ENCODE data around the gene CKAP4.
"Not testable (repeated sequence)": the region's sequence is repeated elsewhere in the genome, so short reads cannot be mapped to it uniquely, and the experiment has no call there.

Gene CKAP4, protein sequence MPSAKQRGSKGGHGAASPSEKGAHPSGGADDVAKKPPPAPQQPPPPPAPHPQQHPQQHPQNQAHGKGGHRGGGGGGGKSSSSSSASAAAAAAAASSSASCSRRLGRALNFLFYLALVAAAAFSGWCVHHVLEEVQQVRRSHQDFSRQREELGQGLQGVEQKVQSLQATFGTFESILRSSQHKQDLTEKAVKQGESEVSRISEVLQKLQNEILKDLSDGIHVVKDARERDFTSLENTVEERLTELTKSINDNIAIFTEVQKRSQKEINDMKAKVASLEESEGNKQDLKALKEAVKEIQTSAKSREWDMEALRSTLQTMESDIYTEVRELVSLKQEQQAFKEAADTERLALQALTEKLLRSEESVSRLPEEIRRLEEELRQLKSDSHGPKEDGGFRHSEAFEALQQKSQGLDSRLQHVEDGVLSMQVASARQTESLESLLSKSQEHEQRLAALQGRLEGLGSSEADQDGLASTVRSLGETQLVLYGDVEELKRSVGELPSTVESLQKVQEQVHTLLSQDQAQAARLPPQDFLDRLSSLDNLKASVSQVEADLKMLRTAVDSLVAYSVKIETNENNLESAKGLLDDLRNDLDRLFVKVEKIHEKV

DNA sequence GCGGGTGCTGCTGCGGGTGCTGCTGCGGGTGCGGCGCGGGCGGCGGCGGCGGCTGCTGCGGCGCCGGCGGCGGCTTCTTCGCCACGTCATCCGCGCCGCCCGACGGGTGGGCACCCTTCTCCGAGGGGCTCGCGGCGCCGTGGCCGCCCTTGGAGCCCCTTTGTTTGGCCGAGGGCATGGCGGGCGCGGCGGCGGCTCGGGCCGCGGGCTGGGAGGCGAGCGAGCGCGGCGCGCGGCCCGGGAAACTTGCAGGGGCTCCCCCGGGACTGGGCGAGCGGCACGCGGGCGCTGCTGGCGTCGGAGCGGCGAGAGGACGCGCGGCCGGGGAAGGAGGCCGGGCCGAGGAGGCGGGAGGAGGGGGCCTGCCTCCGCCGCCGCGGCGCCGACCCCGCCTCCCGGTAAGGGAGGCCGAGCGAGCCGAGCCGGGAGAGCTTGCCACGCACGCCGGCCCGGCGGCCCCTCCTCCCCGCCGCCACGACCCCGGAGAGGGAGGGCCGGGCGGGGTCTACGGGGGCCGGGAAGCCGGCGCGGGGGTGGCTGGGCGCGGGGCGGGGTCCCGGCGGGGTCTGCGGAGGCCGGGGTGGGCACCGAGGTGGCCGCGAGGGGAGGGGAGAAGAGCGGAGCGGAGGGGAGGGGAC is at the start of gene CKAP4:
TSS of gene CKAP4 (minus strand) at position 347 of the 638 bp plus-strand sequence. CDS start at position 178, 169 bp downstream.
- peak; percentile 39 for DNase-seq (ENCODE audit: low read depth)

DNA sequence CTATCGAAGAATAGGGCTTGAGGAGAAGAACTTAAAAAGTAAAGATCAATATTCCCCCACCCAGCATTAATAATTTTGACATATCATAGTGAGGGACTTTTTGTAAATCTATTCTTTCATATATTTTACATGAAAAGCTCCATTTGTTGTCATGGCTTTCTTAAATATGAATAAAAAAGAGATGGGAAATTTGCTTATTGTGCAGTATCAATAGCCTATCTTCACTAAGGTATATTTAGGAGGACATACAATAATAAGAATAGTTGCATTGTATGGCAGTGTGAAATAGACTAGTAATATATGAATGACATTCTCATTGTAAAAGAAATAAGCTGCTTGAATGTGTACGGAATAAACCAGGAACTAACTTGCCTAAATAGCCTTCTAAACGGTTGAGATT is 49.3 kb upstream of the CKAP4 start:
- DNase-seq (ENCODE audit: low read depth): no peak

DNA sequence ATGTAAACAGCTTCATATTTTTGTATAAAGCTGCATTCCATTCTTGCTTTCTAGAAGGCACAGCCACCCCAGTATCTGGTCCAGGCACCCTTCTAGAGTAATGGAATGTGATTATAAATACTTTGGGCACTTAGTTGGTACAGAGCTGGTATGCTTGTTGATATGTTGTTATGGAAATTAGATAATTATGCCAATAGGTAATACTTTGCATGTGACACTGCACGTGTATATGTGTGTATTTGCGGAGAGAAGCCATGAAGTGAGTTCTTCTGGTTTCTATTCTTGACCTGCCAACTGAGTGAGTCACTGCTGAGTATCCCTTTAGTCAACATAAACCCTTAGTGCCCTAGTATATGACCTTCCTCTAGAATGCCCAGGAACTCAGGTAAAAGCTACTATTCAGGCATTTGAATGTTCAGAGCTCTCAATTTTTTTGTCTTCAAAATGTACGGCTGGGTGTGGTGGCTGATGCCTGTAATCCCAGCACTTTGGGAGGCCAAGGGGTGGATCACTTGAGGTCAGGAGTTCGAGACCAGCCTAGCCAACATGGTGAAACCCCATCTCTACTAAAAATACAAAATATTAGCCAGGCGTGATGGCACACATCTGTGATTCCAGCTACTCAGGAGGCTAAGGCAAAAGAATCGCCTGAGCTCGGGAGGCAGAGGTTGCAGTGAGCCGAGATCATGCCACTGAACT is 48.5 kb upstream of the CKAP4 start:
- no peak for DNase-seq (ENCODE audit: low read depth)

DNA sequence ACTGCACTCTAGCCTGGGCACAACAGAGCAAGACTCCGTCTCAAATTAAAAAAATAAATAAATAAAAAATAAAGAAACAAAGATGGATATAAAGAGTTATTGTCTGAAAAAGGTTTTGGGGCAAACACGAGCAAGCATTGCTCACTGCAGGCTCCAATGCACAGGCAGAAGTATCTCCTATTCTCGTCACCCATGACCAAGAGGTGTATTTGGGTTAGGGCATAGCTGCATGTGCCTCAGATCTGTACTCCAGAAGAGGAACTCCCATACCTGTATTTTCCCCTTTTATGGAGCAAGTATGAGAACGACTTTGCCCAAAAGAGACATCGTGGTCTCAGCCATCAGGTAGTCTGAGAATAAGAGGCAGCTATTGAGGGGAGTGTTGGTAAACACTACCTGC is 44.5 kb upstream of the CKAP4 start:
- DNase-seq (ENCODE audit: low read depth): no peak

DNA sequence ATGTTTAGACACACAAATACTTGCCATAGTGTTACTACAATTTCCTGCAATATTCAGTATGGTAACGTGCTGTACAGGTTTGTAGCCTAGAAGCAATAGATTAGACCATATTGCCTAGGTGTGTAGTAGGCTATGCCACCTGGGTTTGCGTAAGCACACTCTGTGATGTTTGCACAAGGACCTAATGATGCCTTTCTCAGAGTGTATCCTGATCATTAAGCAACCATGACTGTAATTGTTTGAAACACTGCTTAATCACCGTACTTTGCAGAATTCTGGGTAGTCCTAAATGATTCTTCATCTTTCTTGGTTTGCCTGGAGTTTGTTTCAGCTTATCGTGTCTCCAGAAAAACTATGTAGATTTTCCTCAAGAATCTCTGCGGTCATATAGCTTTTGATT is 43.5 kb upstream of the CKAP4 start:
- DNase-seq (ENCODE audit: low read depth): no peak

DNA sequence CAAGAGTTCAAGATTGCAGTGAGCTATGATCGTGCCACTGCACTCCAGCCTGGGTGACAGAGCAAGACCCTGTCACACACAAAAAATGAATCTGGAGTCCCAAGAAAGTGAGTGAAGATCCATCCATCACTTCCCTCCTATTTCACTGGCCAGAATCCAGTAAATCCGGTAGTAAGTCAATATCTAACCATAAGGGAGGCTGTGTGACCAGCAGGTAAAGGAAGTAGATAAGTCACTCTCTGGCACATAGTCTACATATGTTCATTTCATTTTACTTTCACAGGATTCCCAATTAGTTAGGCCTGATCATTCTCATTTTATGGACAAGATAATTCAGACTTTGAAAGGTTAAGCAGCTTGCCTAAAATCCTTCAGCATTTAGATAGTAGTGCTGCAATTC is 42.8 kb upstream of the CKAP4 start:
- DNase-seq (ENCODE audit: low read depth): no peak

DNA sequence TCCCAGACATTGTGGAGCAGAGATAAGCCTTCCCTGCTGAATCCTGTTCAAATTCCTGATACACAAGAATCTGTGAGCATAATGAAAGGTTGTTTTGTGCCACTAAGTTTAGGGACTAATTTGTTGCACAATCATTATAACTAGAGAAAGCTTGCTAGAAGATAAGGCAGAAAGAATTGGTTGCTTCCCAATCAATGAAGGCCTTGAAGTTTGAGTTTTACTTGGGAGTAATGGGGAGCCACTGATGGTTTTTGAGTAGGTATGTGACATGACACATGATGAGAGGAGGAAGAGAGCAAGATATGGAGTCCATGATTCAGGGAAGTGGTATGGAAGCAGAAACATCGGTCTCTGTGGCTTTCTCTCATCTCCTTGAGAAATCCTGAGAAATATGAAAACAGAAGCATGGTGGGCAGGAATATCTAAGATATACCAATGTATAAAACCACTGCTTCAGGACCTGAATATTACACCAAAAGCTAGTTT is 41.4 kb upstream of the CKAP4 start:
- DNase-seq (ENCODE audit: low read depth): no peak

DNA sequence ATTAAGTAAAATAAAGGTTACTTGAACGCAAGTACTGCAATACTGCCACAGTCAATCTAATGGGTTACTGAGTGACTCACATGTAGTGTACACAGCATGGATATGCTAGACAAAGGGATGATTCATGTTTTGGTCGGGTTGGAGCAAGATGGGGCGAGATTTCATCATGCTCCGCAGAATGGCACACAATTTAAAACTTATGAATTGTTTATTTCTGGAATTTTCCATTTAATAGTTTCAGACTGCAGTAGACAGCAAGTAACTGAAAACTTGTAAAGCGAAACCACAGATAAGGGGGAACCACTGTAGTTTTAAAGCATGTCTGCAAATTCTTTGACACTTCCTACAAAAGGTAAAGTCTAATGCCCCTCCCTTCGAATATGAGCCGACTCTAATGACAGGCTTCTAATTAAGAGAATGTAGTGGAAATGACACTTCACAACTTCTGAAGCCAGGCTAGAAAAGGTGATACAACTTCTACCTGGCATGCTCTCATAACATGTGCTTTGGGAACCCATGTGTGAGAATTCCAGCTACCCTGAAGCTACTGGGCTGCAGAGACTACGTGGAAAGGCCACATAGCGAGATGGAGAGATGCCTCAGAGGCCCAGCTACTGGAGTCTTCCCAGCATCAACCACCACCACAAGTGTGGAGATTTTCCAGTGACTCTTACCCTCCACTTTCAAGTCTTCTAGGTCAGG is 40.8 kb upstream of the CKAP4 start:
- DNase-seq (ENCODE audit: low read depth): no peak

DNA sequence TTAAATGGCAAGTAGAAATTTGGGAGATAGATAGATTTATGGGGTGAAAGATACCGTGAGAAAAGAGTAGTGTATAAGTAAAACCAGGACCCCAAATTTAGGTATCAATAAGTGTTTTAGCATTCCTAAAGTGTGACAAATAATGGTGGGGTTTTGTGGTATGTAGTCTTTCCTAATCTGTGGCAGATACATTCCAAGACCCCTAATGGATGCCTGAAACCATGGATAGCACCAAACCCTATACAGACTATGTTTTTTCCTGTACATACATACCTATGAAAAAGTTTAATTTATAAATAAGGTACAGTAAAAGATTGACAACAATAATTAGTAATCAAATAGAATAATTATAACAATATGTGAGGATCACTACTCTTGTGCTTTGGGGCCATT is 40.3 kb upstream of the CKAP4 start:
- DNase-seq (ENCODE audit: low read depth): no peak

DNA sequence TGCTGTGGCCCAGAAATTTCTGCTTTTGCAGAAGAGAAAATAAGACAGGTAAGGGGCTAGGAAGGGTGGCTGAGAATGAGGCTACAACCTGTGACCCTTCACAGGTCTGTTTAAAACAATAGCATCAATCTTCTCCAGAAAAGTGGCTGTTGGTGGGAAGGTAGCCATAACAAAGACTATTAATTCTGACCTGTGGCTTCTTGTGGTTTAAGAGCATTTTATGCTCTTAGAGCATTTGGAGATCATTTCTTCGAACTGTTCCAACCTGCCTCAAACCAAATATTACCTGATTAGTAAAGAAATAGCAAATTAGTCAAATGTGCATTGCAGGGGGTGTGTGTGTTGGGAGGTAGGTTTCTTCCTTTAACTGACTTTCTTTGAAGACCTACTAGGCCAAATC is 39.5 kb upstream of the CKAP4 start:
- no peak for DNase-seq (ENCODE audit: low read depth)

DNA sequence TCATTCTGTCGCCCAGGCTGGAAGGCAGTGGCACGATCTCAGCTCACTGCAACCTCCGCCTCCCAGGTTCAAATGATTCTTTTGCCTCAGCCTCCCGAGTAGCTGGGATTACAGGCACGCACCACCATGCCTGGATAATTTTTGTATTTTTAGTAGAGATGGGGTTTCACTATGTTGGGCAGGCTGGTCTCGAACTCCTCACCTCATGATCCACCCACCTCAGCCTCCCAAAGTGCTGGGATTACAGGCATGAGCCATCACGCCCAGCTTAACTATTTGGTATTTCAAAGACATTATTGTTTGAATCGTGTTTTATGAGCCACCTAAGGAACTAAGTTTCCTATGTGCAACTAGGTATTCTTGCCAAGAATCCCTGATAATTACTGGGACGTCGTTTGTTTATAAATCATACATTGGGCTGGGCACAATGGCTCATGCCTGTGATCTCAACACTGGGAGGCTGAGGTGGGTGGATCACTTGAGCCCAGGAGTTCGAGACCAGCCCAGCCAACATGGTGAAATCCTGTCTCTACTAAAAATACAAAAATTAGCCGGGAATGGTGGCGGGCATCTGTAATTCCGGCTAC is 38.8 kb upstream of the CKAP4 start:
- not testable (repeated sequence) for DNase-seq (ENCODE audit: low read depth)

DNA sequence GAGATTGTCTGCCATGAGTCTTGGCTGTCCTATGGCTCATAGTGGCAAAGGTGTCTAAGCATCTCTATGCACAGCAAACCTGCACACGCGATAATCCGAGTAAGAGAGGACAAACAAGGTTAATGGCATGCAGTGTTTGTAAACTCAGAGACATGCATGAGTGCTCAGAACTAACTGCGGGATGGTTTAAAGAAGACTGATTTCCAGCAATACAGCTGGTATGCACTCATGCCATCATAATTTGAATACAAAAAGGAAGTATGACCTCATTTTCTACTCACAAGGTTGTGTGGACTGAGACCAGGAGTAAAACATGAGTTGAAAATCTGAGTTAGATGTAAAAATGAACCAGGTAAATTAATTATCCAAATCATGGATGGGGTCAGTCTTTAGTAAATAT is 38.2 kb upstream of the CKAP4 start:
- DNase-seq (ENCODE audit: low read depth): no peak

DNA sequence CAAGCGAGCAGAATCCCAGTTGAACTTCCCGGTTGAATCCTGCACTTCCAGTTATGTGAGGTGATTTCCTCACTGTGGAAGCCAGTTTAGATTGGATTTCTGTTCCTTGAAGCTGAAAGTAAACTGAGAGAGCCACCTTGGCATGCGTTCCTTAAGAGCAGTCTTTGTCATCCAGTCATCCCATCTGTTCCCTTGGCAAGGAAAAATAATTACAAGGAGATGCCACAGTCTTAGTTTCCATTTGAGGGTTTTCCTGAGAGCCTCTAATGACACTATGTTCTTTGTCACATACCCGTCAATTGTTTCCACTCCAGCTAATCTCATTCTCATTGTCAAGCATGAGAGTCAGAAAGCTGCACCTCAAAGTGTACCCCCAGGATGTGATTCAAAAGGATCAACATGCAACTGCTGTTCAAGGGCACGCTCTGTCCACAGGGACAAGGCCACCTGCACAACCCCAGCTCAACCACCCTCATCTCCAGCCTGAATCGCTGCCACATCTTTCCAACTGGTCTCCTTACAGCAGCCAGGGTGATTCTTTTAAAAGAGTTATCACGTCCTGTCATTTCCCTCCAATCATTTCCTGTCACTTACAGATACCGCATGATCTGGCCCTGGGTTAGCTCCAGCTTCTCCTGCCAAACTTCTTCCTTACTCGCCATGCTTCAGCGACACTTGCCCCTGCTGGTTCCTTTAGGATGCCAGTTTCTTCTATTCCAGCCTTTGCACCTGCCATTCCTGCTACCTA is 36.7 kb upstream of the CKAP4 start:
- no peak for DNase-seq (ENCODE audit: low read depth)

DNA sequence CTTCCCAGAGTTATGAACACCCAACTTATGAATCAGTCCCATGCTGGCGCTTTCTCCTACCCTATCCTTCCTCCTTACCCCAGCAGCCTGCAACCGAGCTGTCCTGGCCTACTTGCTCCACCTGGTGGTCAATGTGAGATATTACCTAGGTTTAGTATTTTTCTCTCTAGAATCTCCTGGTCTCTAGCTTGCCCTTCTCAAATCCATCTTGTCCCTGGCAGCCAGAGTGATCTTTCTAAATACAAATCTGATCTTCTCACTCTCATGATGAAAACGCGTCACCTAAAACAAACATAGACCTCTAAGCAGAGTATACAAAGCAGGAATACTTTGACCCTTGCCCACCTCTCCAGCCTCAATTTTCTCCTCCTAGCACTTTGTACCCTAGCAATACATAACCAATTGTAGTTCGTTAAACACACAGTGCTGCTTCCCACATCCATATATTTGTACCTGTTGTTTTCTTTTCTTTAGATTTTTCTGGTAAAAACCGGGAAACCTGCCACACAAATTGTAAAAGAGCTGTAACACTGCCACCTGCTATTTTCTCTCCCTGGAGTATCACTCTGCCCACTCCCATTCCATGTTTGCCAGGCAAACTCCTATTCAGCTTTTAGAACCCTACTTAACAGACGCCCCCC is 34.8 kb upstream of the CKAP4 start:
- peak; percentile 31 for DNase-seq (ENCODE audit: low read depth)

DNA sequence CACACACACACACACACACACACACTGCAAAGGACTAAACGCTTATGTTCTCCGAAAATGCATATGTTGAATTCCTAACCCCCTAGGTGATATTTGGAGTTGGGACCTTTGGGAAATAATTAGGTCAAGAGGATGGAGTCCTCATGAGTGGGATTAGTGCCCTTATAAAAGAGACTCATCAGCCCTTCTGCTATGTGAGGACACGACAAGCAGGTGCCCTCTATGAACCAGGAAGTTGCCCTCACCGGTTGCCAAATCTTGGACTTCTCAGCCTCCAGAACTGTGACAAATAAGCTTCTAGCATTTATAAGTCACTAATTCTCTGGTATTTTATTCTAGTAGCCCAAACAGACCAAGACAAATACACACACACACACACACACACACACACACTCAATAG is 34.0 kb upstream of the CKAP4 start:
- DNase-seq (ENCODE audit: low read depth): no peak

DNA sequence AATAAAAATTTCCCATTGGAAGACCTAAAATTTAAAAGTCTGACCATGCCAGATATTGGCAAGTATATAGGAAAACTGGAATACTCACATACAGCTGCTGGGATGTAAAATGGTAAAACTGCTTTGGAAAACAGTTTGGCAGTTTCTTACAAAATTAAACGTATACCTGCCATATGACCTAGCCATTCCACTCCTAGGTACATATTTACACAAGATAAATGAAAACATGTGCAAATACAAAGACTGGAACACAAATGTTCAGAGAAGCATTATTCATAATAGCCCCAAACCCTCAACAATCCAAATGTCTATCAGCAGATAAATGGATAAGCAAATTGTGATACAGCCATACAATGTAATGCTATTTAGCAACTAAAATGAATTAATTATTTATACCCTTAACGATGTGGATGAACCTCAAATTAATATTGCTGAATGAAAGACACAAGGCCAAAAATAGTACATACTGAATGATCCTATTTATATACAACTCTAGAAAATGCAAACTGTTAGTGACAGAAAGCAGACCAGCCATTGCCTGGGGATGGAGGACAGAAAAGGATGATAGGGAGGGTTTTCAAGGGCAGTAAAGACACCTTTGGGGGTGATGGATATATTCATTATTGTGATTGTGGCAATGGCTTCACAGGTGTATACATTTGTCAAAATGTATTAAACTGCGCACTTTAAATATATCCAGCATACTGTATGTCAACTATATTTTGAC is 33.4 kb upstream of the CKAP4 start:
- no peak for DNase-seq (ENCODE audit: low read depth)

DNA sequence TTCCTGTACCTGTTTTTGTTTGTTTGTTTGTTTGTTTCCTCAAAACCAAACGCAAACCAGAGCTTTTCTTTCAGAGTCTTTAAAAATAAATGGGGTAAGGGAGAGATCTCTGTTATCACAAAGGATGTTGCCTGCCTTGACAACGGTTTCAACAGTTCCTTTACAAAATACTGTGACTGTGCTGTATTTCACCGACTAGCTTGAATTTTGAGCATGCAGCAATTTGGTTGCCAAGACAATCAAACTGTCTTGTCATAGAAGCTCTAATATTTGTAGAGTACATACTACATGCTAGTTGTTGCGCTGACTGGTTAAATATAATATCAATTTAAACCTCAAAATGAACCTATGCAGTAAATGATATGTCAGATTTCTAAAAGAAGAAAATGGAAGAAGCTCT is 32.3 kb upstream of the CKAP4 start:
- DNase-seq (ENCODE audit: low read depth): no peak

DNA sequence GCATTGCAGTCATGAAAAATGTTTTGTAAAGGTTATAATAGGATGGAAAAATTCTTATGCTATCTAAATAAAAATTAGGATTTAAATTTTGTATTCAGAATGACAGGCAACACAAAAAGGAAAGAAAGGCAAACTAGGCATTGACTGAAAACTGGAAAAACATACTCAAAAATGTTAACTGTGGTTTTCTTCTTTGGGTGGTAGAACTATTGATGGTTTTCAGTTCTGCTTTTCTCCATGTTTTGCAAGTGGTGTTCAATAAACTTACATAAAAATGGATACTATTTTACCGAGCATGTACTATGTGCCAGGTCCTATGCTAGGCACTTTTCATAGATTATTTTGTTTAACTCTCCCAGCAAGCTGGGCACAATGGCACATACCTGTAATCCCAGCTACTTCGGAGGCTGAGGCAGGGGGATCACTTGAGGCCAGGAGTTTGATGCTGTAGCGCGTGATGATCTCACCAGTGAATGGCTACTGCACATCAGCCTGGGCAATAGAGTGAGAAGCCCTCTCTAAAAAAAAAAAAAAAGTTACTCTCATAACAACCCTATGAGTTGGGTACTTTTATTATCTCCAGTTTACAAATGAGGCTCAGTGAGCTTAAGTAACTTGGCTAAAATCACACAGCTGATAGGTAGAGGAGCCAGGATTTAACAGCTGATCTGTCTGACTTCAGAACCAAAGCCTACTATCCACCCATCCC is 28.4 kb upstream of the CKAP4 start:
- DNase-seq (ENCODE audit: low read depth): no peak

DNA sequence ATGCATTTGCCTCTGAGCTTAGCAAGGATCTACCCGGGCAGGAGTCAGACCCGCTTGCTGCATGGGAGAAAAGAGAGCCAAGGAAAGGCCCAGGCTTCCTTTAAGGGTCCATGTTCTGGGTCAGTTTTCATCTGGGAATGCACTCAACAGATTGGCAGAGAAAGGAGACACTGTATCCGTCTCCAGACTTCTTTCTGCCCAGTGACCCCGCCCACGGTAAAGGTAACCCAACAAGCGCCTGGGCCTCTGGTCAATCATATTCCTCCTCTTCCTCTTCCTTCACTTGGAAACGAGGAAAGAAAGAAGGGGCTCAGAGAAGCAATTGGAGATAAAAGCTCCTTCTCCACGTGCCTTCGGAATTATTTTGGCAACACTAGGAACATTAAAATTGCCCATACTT is 27.6 kb upstream of the CKAP4 start:
- DNase-seq (ENCODE audit: low read depth): no peak
